WTC11 (cell line): ENCODE data around the gene CYP4F12.

Source experiments
- ATF2 ChIP-seq: sonication (generic); formaldehyde crosslinking; IDR thresholded peaks from 2 replicates; pipeline ENCODE4 v1.8.1; 2022; ENCODE audit warnings: low read depth, missing genetic modification reagents, borderline replicate concordance
- CTCF ChIP-seq: fragments of 200-600 bp; IDR thresholded peaks from 2 replicates; pipeline ENCODE4 v1.8.0; 2022; ENCODE audit warnings: antibody characterized with exemption
- E2F1 ChIP-seq: sonication (generic); formaldehyde crosslinking; IDR thresholded peaks from 2 replicates; pipeline ENCODE4 v1.8.0; 2022; ENCODE audit warnings: mild to moderate bottlenecking, missing genetic modification reagents
- ELF4 ChIP-seq: sonication (generic); formaldehyde crosslinking; IDR thresholded peaks from 2 replicates; pipeline ENCODE4 v1.8.1; 2022; ENCODE audit warnings: low read depth, mild to moderate bottlenecking, moderate library complexity, missing genetic modification reagents
- IRF1 ChIP-seq: sonication (generic); formaldehyde crosslinking; IDR thresholded peaks from 2 replicates; pipeline ENCODE4 v1.8.0; 2023; ENCODE audit warnings: missing genetic modification reagents
- MAX ChIP-seq: sonication (generic); formaldehyde crosslinking; IDR thresholded peaks from 2 replicates; pipeline ENCODE4 v1.8.0; 2022; ENCODE audit warnings: mild to moderate bottlenecking, missing genetic modification reagents
- SOX15 ChIP-seq: fragments of 250-450 bp; sonication (Bioruptor Pico); IDR thresholded peaks from 2 replicates; pipeline ENCODE4 v1.9.0; 2021; ENCODE audit warnings: mild to moderate bottlenecking
- SP1 ChIP-seq: sonication (generic); formaldehyde crosslinking; conservative IDR thresholded peaks from 2 replicates; pipeline ENCODE4 v1.8.1; 2022; ENCODE audit warnings: missing genetic modification reagents
- ZNF121 ChIP-seq: sonication (generic); formaldehyde crosslinking; IDR thresholded peaks from 2 replicates; pipeline ENCODE4 v1.8.0; 2023; ENCODE audit warnings: missing genetic modification reagents
- ZNF423 ChIP-seq: fragments of 250-450 bp; sonication (Bioruptor Pico); IDR thresholded peaks from 2 replicates; pipeline ENCODE4 v2.1.2; 2022; ENCODE audit warnings: mild to moderate bottlenecking, moderate library complexity

GRCh38 chr19:15669891-15670290 lies 3.0 kb upstream of the CYP4F12 start:
- no peak for TF ChIP-seq CTCF
- TF ChIP-seq SOX15 (CRISPR knock-in tag), result no peak
- no peak for TF ChIP-seq ZNF423 (CRISPR knock-in tag)
- no peak for TF ChIP-seq ZNF121 (CRISPR knock-in tag)
- no peak for TF ChIP-seq MAX
- TF ChIP-seq ELF4 (CRISPR knock-in tag), result no peak
- TF ChIP-seq E2F1, result no peak
- no peak for TF ChIP-seq ATF2 (CRISPR knock-in tag)
- no peak for TF ChIP-seq IRF1 (CRISPR knock-in tag)
- no peak for TF ChIP-seq SP1 (CRISPR knock-in tag)
